SU-DHL-6 (cell line): ENCODE measurements around the gene SPAG9.

Source experiments
- H2AFZ ChIP-seq: fragments of 200-600 bp; sonication (generic); 2 replicates; pipeline ENCODE4 v1.6.1; 2014; ENCODE audit warnings: low read depth, mild to moderate bottlenecking, moderate library complexity, mixed read lengths, antibody characterized with exemption, low read length; ENCODE audit not compliant: severe bottlenecking
- H3F3A ChIP-seq: fragments of 200-600 bp; shearing (Covaris generic); 2 replicates; pipeline ENCODE4 v1.6.0; 2016; ENCODE audit warnings: antibody characterized with exemption, mild to moderate bottlenecking; ENCODE audit not compliant: insufficient read depth
- H3K27ac ChIP-seq: fragments of 200-600 bp; sonication (generic); 2 replicates; pipeline ENCODE4 v1.5.1; 2016; ENCODE audit warnings: low read depth, mild to moderate bottlenecking, low read length, moderate library complexity, mixed read lengths
- H3K27me3 ChIP-seq: fragments of 200-600 bp; sonication (generic), shearing (Covaris generic); 2 replicates; pipeline ENCODE4 v1.6.0; 2014; ENCODE audit warnings: mild to moderate bottlenecking, low read length
- H3K36me3 ChIP-seq: fragments of 200-600 bp; sonication (generic); 2 replicates; pipeline ENCODE4 v1.6.1; 2014; ENCODE audit warnings: mild to moderate bottlenecking, low read length, mixed read lengths
- H3K4me2 ChIP-seq: fragments of 300-600, 200-600 bp; shearing (Covaris generic), sonication (generic); 2 replicates; pipeline ENCODE4 v1.6.0; 2014; ENCODE audit warnings: low read length, low read depth, mild to moderate bottlenecking; ENCODE audit not compliant: poor library complexity, severe bottlenecking
- H3K4me3 ChIP-seq: fragments of 200-600 bp; sonication (generic); 2 replicates; pipeline ENCODE4 v1.5.1; 2014; ENCODE audit warnings: antibody characterized with exemption, low read length, mild to moderate bottlenecking, mixed read lengths; ENCODE audit not compliant: insufficient read depth, poor library complexity, severe bottlenecking
- H3K79me2 ChIP-seq: fragments of 200-600 bp; sonication (generic); 2 replicates; pipeline ENCODE4 v1.6.1; 2014; ENCODE audit warnings: mild to moderate bottlenecking, low read length, moderate library complexity; ENCODE audit not compliant: insufficient read depth
- H3K9ac ChIP-seq: fragments of 200-600 bp; sonication (generic); 2 replicates; pipeline ENCODE4 v1.7.0; 2014; ENCODE audit warnings: mild to moderate bottlenecking, low read length
- H3K9me2 ChIP-seq: fragments of 200-600 bp; sonication (generic); replicated peaks from 2 replicates; pipeline ENCODE4 v1.6.1; 2014; ENCODE audit warnings: low read length; ENCODE audit not compliant: insufficient read depth
- H3K9me3 ChIP-seq: fragments of 200-600 bp; sonication (generic); 2 replicates; pipeline ENCODE4 v1.6.1; 2014; ENCODE audit warnings: low read length, mixed read lengths; ENCODE audit not compliant: insufficient read depth
- H4K20me1 ChIP-seq: fragments of 200-600 bp; sonication (generic); 2 replicates; pipeline ENCODE4 v1.6.1; 2014; ENCODE audit warnings: low read depth, mild to moderate bottlenecking, antibody characterized with exemption, low read length, moderate library complexity, mixed read lengths
- EZH2phosphoT487 ChIP-seq: fragments of 200-600 bp; sonication (generic), shearing (Covaris generic); conservative IDR thresholded peaks from 2 replicates; pipeline ENCODE4 v1.6.1; 2018; ENCODE audit warnings: mild to moderate bottlenecking, antibody characterized with exemption, low read length, moderate library complexity, mixed read lengths
- TF ChIP-seq, protein P1 (sequence below): fragments of 200-600 bp; sonication (generic); IDR thresholded peaks from one replicate; pipeline ENCODE4 v1.5.1; 2017; ENCODE audit warnings: antibody characterized with exemption, mild to moderate bottlenecking, low read length, moderate library complexity; ENCODE audit not compliant: insufficient read depth, poor library complexity, severe bottlenecking

Gene SPAG9

DNA sequence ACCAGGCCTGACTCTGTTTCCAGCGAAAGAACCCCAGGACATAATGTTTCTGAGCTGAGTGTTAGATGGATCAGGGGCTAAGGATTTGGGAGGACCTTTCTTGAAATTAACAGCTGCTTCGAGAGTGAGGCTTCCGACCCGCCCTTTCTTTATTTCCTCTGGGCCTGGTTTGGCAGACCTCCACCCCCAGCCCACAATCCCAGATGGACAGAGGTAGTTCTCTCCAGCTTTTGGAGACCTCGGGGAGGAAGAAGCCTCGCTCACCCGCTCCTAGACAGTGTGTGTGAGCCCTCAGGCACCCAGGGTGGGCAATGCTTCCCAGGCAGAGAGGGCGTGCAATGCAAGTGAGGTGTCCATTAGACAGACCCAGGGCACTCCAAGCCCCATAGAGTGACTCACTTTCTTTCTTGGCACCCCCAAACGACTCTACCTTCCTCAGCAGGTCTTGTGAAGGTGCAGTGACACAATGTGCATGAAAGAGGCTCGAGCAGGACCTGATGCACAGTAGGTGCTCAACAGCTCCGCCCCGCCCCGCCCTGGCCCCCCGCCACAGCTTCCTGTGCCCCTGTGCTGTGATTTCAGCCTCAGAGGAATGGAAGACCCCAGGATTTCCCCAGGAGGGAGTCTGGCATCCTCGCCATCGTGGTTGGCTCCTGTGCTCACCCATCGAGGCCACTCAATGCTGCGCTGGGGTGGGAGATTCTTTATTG, 203.8 kb downstream of the SPAG9 start:
- Histone ChIP-seq H3K9ac (no peak overlapping the region), H3K36me3 (no peaks in the 10 kb centered on the region), H3K9me2 (no peaks in the 10 kb centered on the region), H3K79me2 (no peaks in the 10 kb centered on the region), H3K4me2 (no peak overlapping the region), H4K20me1 (no peaks in the 10 kb centered on the region), H3K9me3 (no peaks in the 10 kb centered on the region), H3F3A (no peaks in the 10 kb centered on the region), H3K27ac (no peak overlapping the region), H3K4me3 (no peak overlapping the region), H3K27me3 (no peaks in the 10 kb centered on the region), H2AFZ (no peak overlapping the region)
- no peak for TF ChIP-seq EZH2phosphoT487
- TF ChIP-seq, protein P1, sequence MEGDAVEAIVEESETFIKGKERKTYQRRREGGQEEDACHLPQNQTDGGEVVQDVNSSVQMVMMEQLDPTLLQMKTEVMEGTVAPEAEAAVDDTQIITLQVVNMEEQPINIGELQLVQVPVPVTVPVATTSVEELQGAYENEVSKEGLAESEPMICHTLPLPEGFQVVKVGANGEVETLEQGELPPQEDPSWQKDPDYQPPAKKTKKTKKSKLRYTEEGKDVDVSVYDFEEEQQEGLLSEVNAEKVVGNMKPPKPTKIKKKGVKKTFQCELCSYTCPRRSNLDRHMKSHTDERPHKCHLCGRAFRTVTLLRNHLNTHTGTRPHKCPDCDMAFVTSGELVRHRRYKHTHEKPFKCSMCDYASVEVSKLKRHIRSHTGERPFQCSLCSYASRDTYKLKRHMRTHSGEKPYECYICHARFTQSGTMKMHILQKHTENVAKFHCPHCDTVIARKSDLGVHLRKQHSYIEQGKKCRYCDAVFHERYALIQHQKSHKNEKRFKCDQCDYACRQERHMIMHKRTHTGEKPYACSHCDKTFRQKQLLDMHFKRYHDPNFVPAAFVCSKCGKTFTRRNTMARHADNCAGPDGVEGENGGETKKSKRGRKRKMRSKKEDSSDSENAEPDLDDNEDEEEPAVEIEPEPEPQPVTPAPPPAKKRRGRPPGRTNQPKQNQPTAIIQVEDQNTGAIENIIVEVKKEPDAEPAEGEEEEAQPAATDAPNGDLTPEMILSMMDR = no peak

DNA sequence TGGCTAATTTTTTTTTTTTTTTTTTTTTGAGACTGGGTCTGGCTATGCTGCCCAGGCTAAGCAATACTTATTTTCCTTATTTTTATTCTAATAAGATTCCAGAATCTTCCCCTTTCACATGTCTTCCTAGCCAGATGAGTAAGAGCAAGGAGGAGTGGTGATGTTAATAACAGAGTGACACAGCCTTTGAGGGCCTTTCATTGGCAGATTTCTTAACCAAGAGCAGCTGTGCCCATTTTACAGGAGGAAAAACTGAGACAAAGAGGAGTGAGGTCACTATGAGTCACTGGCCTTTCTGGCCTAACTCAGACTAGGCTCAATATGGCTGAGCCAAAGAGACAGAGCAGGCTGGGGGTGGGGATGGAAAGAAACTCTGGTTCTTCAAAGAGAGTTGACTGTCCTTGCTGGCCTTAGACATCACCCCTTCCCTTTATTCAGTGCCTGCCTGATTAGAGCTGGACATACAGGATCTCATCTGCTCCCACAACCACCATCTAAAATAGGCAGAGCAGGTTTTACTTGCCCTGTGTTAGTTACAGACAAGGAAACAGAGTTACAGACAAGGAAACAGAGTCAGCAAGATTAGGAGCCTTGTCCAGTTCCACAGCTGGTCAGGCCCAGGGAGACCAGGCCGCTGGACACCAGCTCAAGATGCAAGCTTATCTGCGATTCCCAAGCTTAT, 204.5 kb downstream of the SPAG9 start:
- Histone ChIP-seq H3K9me2 (no peaks in the 10 kb centered on the region), H2AFZ (no peak overlapping the region), H3F3A (no peaks in the 10 kb centered on the region), H3K79me2 (no peaks in the 10 kb centered on the region), H3K27me3 (no peaks in the 10 kb centered on the region), H3K4me3 (no peak overlapping the region), H3K36me3 (no peaks in the 10 kb centered on the region), H4K20me1 (no peaks in the 10 kb centered on the region), H3K4me2 (no peak overlapping the region), H3K9ac (no peak overlapping the region), H3K9me3 (no peaks in the 10 kb centered on the region), H3K27ac (no peak overlapping the region)
- TF ChIP-seq EZH2phosphoT487 = no peak
- TF ChIP-seq, protein P1 = no peak

DNA sequence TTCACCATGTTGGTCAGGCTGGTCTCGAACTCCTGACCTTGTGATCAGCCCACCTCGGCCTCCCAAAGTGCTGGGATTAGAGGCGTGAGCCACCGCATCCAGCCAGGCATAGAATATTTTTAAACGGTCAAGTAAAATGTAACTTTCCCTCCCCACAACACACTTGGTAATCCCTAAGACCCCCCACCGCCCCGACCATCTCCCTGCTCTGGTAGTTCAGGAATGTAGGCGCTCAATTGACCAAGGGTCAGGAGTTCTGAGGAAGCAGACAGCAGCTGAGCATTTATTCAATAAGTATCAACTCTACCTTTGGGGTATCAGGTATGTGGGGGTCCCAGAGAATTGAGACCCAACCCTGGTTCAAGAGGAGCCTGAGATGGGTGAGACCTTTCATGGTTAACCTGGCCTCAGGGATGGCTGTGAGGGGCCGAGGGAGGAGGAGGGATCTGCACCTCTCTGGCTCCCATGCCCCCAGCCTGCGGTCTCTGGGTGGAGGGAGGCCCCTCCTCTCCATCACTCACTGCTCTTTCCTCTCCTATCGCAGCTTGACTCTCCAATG, 206.1 kb downstream of the SPAG9 start:
- no peaks in the 10 kb centered on the region for H3K27me3 ChIP-seq
- no peaks in the 10 kb centered on the region for H3K9me3 ChIP-seq
- no peaks in the 10 kb centered on the region for H4K20me1 ChIP-seq
- TF ChIP-seq, protein P1 = no peak
- TF ChIP-seq EZH2phosphoT487 = no peak
- no peaks in the 10 kb centered on the region for H3F3A ChIP-seq
- H2AFZ ChIP-seq = no peak overlapping the region
- no peaks in the 10 kb centered on the region for H3K79me2 ChIP-seq
- H3K9me2 ChIP-seq = no peaks in the 10 kb centered on the region
- H3K27ac ChIP-seq = no peak overlapping the region
- no peak overlapping the region for H3K9ac ChIP-seq
- H3K4me2 ChIP-seq = no peak overlapping the region
- H3K4me3 ChIP-seq = no peak overlapping the region
- no peaks in the 10 kb centered on the region for H3K36me3 ChIP-seq
